Measurements from ENCODE around the gene GGN.

DNA sequence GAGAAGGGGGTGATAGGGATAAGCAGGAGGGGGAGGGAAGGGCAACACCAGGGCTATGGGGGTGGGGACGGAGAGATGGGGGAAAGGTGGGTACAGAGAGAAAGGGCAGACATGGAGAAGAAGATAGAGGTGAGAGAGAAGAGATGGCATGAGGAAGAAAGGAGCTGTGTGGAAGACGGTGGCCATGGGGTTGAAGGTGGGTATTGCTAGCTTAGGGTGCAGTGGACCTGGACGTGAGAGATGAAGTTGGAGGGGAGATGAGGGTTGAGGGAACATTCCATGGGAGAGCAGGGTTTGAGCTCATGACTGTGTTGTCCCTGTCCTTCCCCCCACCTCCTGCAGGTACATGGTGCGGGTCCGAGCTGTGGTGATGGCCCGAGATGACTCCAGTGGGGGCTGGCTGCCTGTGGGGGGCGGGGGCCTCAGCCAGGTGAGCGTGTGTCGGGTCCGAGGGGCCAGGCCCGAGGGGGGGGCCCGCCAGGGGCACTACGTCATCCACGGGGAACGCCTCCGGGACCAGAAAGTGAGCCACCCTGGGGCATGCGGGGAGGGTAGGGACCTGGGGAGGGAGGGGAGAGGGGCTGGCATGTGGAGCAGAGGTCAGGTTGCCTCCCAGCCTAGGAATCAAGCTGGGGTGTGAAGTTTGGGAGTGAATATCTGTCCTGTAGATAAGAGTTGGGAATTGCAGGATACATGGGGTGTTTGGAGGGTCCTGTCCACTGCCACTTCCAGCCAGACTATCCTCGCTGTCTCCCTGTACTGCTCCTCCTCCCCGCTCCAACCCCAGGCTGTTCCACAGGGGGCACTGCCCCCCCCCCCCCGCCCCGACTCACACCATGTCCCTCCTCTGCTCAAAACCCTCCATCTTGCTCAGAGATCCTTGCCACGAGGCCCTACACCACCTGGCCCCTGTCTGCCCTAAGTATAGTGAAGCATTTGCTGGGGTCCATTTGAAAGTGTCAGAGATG, 2.4 kb upstream of the GGN start:
- TF ChIP-seq, protein P1, sequence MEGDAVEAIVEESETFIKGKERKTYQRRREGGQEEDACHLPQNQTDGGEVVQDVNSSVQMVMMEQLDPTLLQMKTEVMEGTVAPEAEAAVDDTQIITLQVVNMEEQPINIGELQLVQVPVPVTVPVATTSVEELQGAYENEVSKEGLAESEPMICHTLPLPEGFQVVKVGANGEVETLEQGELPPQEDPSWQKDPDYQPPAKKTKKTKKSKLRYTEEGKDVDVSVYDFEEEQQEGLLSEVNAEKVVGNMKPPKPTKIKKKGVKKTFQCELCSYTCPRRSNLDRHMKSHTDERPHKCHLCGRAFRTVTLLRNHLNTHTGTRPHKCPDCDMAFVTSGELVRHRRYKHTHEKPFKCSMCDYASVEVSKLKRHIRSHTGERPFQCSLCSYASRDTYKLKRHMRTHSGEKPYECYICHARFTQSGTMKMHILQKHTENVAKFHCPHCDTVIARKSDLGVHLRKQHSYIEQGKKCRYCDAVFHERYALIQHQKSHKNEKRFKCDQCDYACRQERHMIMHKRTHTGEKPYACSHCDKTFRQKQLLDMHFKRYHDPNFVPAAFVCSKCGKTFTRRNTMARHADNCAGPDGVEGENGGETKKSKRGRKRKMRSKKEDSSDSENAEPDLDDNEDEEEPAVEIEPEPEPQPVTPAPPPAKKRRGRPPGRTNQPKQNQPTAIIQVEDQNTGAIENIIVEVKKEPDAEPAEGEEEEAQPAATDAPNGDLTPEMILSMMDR (IDR thresholded peaks at IDR 0.05), result no peak
- TF ChIP-seq POLR2A (IDR thresholded peaks at IDR 0.05), result no peak

All from testis (tissue), 2 donors.